Body of pancreas (tissue), 4 donors: ENCODE results near the gene LIN52. TPM values are rescaled to one million over a fixed set of nuclear protein-coding genes. Genes with fewer than 3 reads are reported as not detected.

Source experiments
- ATAC-seq: fragments of 150-250 bp; one replicate; pipeline ENCODE4 v1.9.1; 2016
- DNase-seq, 4 donors: peaks; one replicate each; pipeline ENCODE4 v3.0.0-alpha.2; 2019
- H3K27ac ChIP-seq, 4 donors: fragments of 200-600 bp; sonication (generic); 1 replicate in 3 of 4; 2 replicates in 1 of 4; pipeline versions ENCODE4 v1.5.1 to v1.6.1; 2016 to 2019; ENCODE audit warnings: mild to moderate bottlenecking in 1 of 4, mixed read lengths in 1 of 4, moderate library complexity in 1 of 4
- H3K27me3 ChIP-seq, 2 donors: fragments of 200-600 bp; sonication (generic); one replicate each; pipeline ENCODE4 v1.6.0; 2016; ENCODE audit warnings: mild to moderate bottlenecking in 1 of 2
- H3K36me3 ChIP-seq, 2 donors: fragments of 200-600 bp; sonication (generic); replicated peaks in 1 of 2; 2 replicates each; pipeline ENCODE4 v1.5.1; 2016; ENCODE audit warnings: low read depth in 2 of 2; ENCODE audit not compliant: insufficient read depth in 1 of 2
- H3K4me1 ChIP-seq: fragments of 200-600 bp; sonication (generic); one replicate; pipeline ENCODE4 v1.6.0; 2016
- H3K4me3 ChIP-seq, 2 donors: fragments of 200-600 bp; sonication (generic); 1 replicate in 1 of 2; 2 replicates in 1 of 2; pipeline ENCODE4 v1.5.1; 2016 to 2019
- H3K9me3 ChIP-seq, 3 donors: fragments of 200-600 bp; sonication (generic); 1 replicate in 2 of 3; 2 replicates in 1 of 3; pipeline ENCODE4 v1.5.1; 2016
- POLR2A ChIP-seq, 3 donors: fragments of 450-650 bp; IDR thresholded peaks; one replicate each; pipeline ENCODE4 v1.6.1; 2016; ENCODE audit warnings: antibody characterized with exemption in 3 of 3, mild to moderate bottlenecking in 2 of 3
- WGBS, 2 donors: methylation state at CpG; one replicate each; pipeline ENCODE4 v1.1.5; 2017; 5-methylcytosine and 5-hydroxymethylcytosine counted together
- intact Hi-C: fragments of 100-400 bp; cut with DNase I; formaldehyde crosslinking; loops from one replicate; pipeline ENCODE4 v1.15.1; 2023
- total RNA-seq, 2 donors: library from RNA; depleted of rRNA; stranded (reverse); fragments of >200 nt; gene quantifications; one replicate each; pipeline ENCODE4 v1.1.0, GENCODE V29; 2016
- TF ChIP-seq, protein P1 (sequence below), 7 experiments: fragments of 450-650 bp in 4 of 7; fragments of 200-600 bp in 3 of 7; sonication (generic) in 3 of 7; IDR thresholded peaks; one replicate each; pipeline ENCODE4 v1.5.1; 2016 to 2019; ENCODE audit warnings: antibody characterized with exemption in 7 of 7

LIN52 gene
- total RNA-seq, 2 donors from 2014 or later = 3.9 to 4.6 TPM

DNA sequence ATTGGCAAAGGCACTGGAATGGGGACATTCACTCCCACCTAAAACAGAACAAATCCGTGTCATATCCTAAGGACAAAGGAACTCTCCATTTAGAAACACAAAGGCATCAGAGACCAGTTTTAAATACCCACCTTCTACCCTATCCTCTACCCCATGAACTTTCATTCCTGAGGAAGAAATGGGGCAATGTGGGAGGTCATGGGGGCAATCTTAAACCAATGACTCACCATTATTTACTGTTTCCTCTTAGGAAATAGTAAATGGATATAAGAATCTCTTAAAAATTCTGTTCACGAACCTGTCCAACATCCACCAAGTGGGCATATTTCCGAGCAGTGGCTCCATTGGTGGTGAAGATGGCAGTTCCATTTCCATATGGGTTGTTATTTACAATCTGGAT, 19.9 kb upstream of the LIN52 start:
- H3K9me3 ChIP-seq = no peaks in the 10 kb centered on the region
- 83 to 93% methylated on average over 3 of the region's 3 CpGs for WGBS, 2 donors
- intact Hi-C loops = no loop called here
- no peaks in the 10 kb centered on the region for H3K27me3 ChIP-seq
- peaks cover 9% of the 10 kb centered on the region for H3K4me1 ChIP-seq
- peaks cover 0 to 18% of the 10 kb centered on the region in 2 donors for H3K36me3 ChIP-seq
- H3K4me3 ChIP-seq = no peak overlapping the region
- DNase-seq (no peak), ATAC-seq (no peak)
- TF ChIP-seq, protein P1, sequence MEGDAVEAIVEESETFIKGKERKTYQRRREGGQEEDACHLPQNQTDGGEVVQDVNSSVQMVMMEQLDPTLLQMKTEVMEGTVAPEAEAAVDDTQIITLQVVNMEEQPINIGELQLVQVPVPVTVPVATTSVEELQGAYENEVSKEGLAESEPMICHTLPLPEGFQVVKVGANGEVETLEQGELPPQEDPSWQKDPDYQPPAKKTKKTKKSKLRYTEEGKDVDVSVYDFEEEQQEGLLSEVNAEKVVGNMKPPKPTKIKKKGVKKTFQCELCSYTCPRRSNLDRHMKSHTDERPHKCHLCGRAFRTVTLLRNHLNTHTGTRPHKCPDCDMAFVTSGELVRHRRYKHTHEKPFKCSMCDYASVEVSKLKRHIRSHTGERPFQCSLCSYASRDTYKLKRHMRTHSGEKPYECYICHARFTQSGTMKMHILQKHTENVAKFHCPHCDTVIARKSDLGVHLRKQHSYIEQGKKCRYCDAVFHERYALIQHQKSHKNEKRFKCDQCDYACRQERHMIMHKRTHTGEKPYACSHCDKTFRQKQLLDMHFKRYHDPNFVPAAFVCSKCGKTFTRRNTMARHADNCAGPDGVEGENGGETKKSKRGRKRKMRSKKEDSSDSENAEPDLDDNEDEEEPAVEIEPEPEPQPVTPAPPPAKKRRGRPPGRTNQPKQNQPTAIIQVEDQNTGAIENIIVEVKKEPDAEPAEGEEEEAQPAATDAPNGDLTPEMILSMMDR (IDR thresholded peaks at IDR 0.05) = no peak
- TF ChIP-seq POLR2A (IDR thresholded peaks at IDR 0.05) = no peak
- no peak overlapping the region for H3K27ac ChIP-seq

DNA sequence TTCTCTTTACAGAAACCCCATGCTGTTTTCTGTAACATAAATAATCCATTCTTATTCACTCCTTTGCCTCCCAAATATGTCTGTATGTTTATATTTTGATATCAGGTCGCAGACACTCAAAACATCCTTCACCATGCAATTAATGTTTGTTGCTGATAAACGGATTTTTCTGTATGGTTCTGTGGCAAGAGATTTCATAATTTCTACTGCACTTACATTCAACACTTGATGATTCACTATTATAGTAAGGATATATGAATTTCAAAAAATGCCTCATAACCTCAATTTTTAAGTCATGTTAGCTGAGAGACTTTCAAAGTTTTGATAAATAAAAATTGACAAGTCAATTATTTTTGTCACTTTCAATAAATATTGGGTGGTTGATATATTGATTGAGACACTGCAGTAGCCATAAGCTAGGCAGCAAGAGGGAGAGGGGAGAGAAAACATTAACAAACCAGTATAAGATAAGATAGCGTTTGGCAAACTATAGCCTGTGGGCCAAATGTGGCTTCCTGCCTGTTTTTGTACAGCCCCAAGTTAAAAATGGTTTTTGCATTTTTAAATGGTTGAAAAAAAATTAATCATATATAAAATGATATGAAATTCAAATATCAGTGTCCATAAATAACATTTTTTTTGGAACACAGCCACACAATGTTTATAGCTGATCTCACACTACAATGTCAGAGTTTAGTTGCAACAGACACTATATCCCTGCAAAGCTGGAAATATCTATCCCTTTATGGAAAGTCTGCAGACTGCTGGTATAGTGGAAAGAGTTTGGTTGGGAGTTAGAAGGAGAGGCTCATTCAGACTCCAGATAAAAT, 18.8 kb upstream of the LIN52 start:
- H3K36me3 ChIP-seq = peaks cover 0 to 13% of the 10 kb centered on the region in 2 donors
- no peaks in the 10 kb centered on the region for H3K27me3 ChIP-seq
- TF ChIP-seq, protein P1 (IDR thresholded peaks at IDR 0.05) = no peak
- no peak for TF ChIP-seq POLR2A (IDR thresholded peaks at IDR 0.05)
- no peak for ATAC-seq
- no peak overlapping the region for H3K27ac ChIP-seq
- H3K4me1 ChIP-seq = peaks cover 9% of the 10 kb centered on the region
- 54 to 56% methylated on average over 3 of the region's 3 CpGs for WGBS, 2 donors
- no peak overlapping the region for H3K4me3 ChIP-seq
- intact Hi-C loops = no loop called here
- DNase-seq = no peak
- no peaks in the 10 kb centered on the region for H3K9me3 ChIP-seq

DNA sequence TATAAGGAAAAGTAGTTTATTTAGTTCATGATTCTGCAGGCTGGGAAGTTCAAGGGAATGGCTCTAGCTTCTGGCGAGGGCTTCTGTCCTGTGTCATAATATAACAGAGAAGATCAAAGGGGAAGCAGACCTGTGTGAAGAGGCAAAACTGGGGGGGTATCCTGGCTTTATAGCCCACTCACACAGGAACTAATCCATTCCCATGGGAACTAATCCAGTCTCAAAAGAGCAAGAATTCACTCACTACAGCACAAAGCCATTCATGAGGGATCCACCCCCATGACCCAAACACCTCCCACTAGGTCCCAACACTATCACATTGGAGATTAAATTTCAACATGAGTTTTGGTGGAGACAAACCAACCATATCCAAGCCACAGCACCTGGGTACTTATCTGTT, 7.4 kb upstream of the LIN52 start:
- Histone ChIP-seq H3K4me1 (peaks cover 21% of the 10 kb centered on the region), H3K36me3 (no peaks in the 10 kb centered on the region), H3K27me3 (no peaks in the 10 kb centered on the region), H3K4me3 (no peak overlapping the region), H3K27ac (no peak overlapping the region), H3K9me3 (no peaks in the 10 kb centered on the region)
- ATAC-seq (no peak), DNase-seq (no peak)
- intact Hi-C loops = no loop called here
- 92% methylated on average over 1 of the region's 1 CpG for WGBS, 2 donors
- TF ChIP-seq, protein P1 (IDR thresholded peaks at IDR 0.05) = no peak
- TF ChIP-seq POLR2A (IDR thresholded peaks at IDR 0.05) = no peak

DNA sequence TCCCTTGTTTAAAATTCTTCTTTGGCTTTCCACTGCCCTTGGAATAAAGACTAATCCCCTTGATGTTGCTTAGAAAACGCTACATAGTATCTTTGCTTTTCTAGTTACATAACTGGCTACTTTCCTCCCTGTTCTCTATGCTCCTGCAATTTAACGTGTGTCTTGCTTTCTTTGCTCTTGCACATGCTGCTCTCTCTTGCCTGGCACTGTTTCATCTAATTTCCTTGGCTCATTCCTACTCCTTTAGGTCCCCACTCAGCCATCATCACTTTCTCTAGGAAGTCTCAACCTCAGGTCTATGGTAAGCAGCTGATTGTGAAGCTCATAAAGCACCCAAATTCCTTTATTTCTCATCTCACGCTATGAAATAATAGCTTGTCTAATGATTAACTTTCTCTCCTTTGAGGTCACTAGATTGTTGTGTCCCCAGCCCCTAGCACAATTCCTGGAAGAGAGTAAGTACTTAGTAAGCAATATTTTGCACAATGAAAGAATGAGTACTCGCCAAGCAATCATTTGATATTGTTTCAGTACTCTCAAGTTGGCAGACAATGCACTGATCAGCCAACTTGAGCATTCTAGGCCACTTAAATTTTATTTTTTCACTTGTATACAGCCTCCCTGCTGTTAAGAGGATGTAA, 3.8 kb upstream of the LIN52 start:
- DNase-seq (peak in 2 of 4 donors; percentile 13 to 33), ATAC-seq (no peak)
- no peaks in the 10 kb centered on the region for H3K27me3 ChIP-seq
- WGBS, 2 donors = 30 to 42% methylated on average over 4 of the region's 4 CpGs
- no peaks in the 10 kb centered on the region for H3K36me3 ChIP-seq
- intact Hi-C loops = no loop called here
- peaks cover 42% of the 10 kb centered on the region for H3K4me1 ChIP-seq
- H3K4me3 ChIP-seq = no peak overlapping the region
- H3K9me3 ChIP-seq = no peaks in the 10 kb centered on the region
- peak overlapping the region in 3 of 4 donors; percentile 20 to 40 (median 36) for H3K27ac ChIP-seq
- TF ChIP-seq, protein P1 (IDR thresholded peaks at IDR 0.05) = no peak
- TF ChIP-seq POLR2A (IDR thresholded peaks at IDR 0.05) = no peak
